Muscle of leg (tissue), 11 donors: ENCODE data around the gene HNRNPF. TPM values are rescaled to one million over a fixed set of nuclear protein-coding genes. Genes with fewer than 3 reads are reported as not detected.

ENCODE experiments used
- DNase-seq: peaks from one replicate; pipeline ENCODE4 v3.0.0; 2013
- H3K27ac ChIP-seq: one replicate; pipeline ENCODE4 v1.5.1; 2013; ENCODE audit warnings: mild to moderate bottlenecking, low read length, control low read depth
- H3K27me3 ChIP-seq: one replicate; pipeline ENCODE4 v1.6.1; 2013; ENCODE audit warnings: low read length; ENCODE audit not compliant: control insufficient read depth, insufficient read depth
- H3K36me3 ChIP-seq: one replicate; pipeline ENCODE4 v1.6.1; 2013; ENCODE audit warnings: low read length; ENCODE audit not compliant: control insufficient read depth, insufficient read depth
- H3K4me1 ChIP-seq: one replicate; pipeline ENCODE4 v1.6.1; 2013; ENCODE audit warnings: low read length; ENCODE audit not compliant: control insufficient read depth, insufficient read depth
- H3K4me3 ChIP-seq: one replicate; pipeline ENCODE4 v1.5.1; 2013; ENCODE audit warnings: low read length, control low read depth
- H3K9me3 ChIP-seq: replicated peaks from 2 replicates; pipeline ENCODE4 v1.6.1; 2013; ENCODE audit warnings: low read depth, low read length; ENCODE audit not compliant: control insufficient read depth
- WGBS: methylation state at CpG from one replicate; pipeline ENCODE4 v1.1.5; 2013; ENCODE audit warnings: missing lambda C conversion rate; ENCODE audit not compliant: insufficient coverage; 5-methylcytosine and 5-hydroxymethylcytosine counted together
- polyA plus RNA-seq, 8 donors: library from polyadenylated mRNA; unstranded; fragments of 120-200 nt; gene quantifications; one replicate each; pipeline versions ENCODE4 v1.2.1 to v1.2.3, GENCODE V29; 2013; ENCODE audit warnings: inconsistent platforms in 1 of 8, low replicate concordance in 1 of 8; ENCODE audit not compliant: insufficient read length in 8 of 8, insufficient read depth in 1 of 8
- total RNA-seq: library from RNA; stranded (reverse); fragments of 120-200 nt; gene quantifications from one replicate; pipeline ENCODE4 v1.2.4, GENCODE V29; 2013

The HNRNPF gene
- total and polyA plus RNA-seq, 9 donors, result 100 to 151 (median 114) TPM

GRCh38 chr10:43353495-43354329 is 55.3 kb downstream of the HNRNPF start:
- WGBS, result no CpG with 5 or more reads among the region's 3 CpGs
- H3K9me3 ChIP-seq, result no peaks in the 10 kb centered on the region
- no peaks in the 10 kb centered on the region for H3K36me3 ChIP-seq
- no peak overlapping the region for H3K4me3 ChIP-seq
- peaks cover 18% of the 10 kb centered on the region for H3K27me3 ChIP-seq
- H3K4me1 ChIP-seq, result peaks cover 8% of the 10 kb centered on the region
- DNase-seq, result no peak
- H3K27ac ChIP-seq, result no peak overlapping the region

GRCh38 chr10:43352951-43353350 is 56.0 kb downstream of the HNRNPF start:
- Histone ChIP-seq H3K27me3 (peaks cover 18% of the 10 kb centered on the region), H3K27ac (no peak overlapping the region), H3K9me3 (no peaks in the 10 kb centered on the region), H3K36me3 (no peaks in the 10 kb centered on the region), H3K4me3 (no peak overlapping the region), H3K4me1 (peaks cover 8% of the 10 kb centered on the region)
- no peak for DNase-seq
- 86% methylated on average over 6 of the region's 7 CpGs for WGBS

- WGBS, result 56% methylated on average over 13 of the region's 14 CpGs
- H3K9me3 ChIP-seq, result no peaks in the 10 kb centered on the region
- H3K27me3 ChIP-seq, result peaks cover 18% of the 10 kb centered on the region
- peaks cover 8% of the 10 kb centered on the region for H3K4me1 ChIP-seq
- DNase-seq, result no peak
- no peak overlapping the region for H3K27ac ChIP-seq
- H3K36me3 ChIP-seq, result no peaks in the 10 kb centered on the region
- no peak overlapping the region for H3K4me3 ChIP-seq
Observed at GRCh38 chr10:43351301-43351700, 57.7 kb downstream of the HNRNPF start.

- Histone ChIP-seq H3K36me3 (no peaks in the 10 kb centered on the region), H3K27me3 (peaks cover 18% of the 10 kb centered on the region), H3K4me3 (no peak overlapping the region), H3K27ac (no peak overlapping the region), H3K4me1 (peaks cover 8% of the 10 kb centered on the region), H3K9me3 (no peaks in the 10 kb centered on the region)
- DNase-seq, result no peak
- 28% methylated on average over 34 of the region's 34 CpGs for WGBS
Observed at GRCh38 chr10:43350686-43351085, 58.3 kb downstream of the HNRNPF start.

- H3K36me3 ChIP-seq, result no peaks in the 10 kb centered on the region
- H3K27ac ChIP-seq, result no peak overlapping the region
- H3K4me1 ChIP-seq, result peaks cover 8% of the 10 kb centered on the region
- H3K9me3 ChIP-seq, result no peaks in the 10 kb centered on the region
- 62% methylated on average over 6 of the region's 7 CpGs for WGBS
- no peak for DNase-seq
- H3K4me3 ChIP-seq, result no peak overlapping the region
- H3K27me3 ChIP-seq, result peaks cover 18% of the 10 kb centered on the region
Observed at GRCh38 chr10:43350156-43350555, 58.8 kb downstream of the HNRNPF start.

- peak; percentile 88 for DNase-seq
- Histone ChIP-seq H3K4me3 (no peak overlapping the region), H3K9me3 (no peaks in the 10 kb centered on the region), H3K4me1 (peaks cover 8% of the 10 kb centered on the region), H3K27ac (no peak overlapping the region), H3K36me3 (no peaks in the 10 kb centered on the region), H3K27me3 (peaks cover 18% of the 10 kb centered on the region)
- 41% methylated on average over 11 of the region's 13 CpGs for WGBS
Observed at GRCh38 chr10:43348511-43349312, 60.3 kb downstream of the HNRNPF start.

- Histone ChIP-seq H3K27ac (no peak overlapping the region), H3K36me3 (no peaks in the 10 kb centered on the region), H3K9me3 (no peaks in the 10 kb centered on the region), H3K4me1 (peaks cover 8% of the 10 kb centered on the region), H3K4me3 (no peak overlapping the region), H3K27me3 (peaks cover 16% of the 10 kb centered on the region)
- WGBS, result no CpG with 5 or more reads among the region's 4 CpGs
- no peak for DNase-seq
Observed at GRCh38 chr10:43347997-43348396, 61.0 kb downstream of the HNRNPF start.

- H3K36me3 ChIP-seq, result no peaks in the 10 kb centered on the region
- no peak overlapping the region for H3K4me3 ChIP-seq
- H3K27ac ChIP-seq, result no peak overlapping the region
- no peaks in the 10 kb centered on the region for H3K27me3 ChIP-seq
- no peaks in the 10 kb centered on the region for H3K9me3 ChIP-seq
- peaks cover 1% of the 10 kb centered on the region for H3K4me1 ChIP-seq
- WGBS, result 67% methylated on average over 5 of the region's 8 CpGs
- no peak for DNase-seq
Observed at GRCh38 chr10:43344051-43344450, 64.9 kb downstream of the HNRNPF start.

GRCh38 chr10:43343126-43343525 is 65.9 kb downstream of the HNRNPF start:
- Histone ChIP-seq H3K4me3 (no peak overlapping the region), H3K4me1 (peaks cover 4% of the 10 kb centered on the region), H3K9me3 (no peaks in the 10 kb centered on the region), H3K27me3 (no peaks in the 10 kb centered on the region), H3K36me3 (no peaks in the 10 kb centered on the region), H3K27ac (no peak overlapping the region)
- 100% methylated on average over 1 of the region's 15 CpGs for WGBS
- no peak for DNase-seq
